GM18499 (cell line): ENCODE results near the gene KIFAP3.
"Not testable (repeated sequence)": the region's sequence is repeated elsewhere in the genome, so short reads cannot be mapped to it uniquely, and the experiment has no call there.

Experiments
- ATAC-seq: cut with Tn5 transposase; IDR thresholded peaks from one replicate; pipeline ENCODE4 v1.9.1; 2021; ENCODE audit warnings: moderate number of reproducible peaks; ENCODE audit not compliant: insufficient read depth, unreplicated experiment

KIFAP3 gene

DNA sequence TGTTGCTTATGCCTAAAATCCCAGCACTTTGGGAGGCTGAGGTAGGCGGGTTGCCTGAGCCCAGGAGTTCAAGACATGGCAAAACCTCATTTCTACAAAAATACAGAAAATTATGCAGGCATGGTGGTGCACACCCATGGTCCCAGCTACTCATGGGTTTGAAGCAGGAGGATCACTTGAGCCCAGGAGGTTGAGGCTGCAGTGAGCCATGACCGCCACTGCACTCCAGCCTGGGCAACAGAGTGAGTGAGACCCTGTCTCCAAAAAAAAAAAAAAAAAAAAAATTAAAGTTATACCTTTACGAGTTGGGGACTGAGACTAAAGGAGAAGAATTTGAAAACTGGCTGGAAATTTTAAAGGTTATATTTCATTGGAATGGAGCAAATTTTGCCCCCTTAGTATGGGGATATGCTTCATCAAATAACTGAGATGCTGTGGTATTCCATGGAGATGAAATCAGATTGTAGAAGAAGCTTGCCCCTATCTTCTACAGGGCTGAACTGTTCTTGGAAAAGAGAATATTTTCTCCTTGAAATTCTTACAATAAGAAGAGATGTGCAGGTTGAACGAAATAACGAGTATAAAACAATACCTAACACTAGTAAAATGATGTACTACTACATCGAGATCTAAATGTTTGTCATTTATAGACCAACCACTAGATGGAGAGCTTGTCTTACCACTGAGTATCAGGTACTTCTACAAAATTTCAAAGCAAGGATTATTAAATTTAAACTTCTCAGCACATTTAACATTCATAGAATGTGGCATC lies 145.9 kb downstream of the KIFAP3 start:
- ATAC-seq = no peak

DNA sequence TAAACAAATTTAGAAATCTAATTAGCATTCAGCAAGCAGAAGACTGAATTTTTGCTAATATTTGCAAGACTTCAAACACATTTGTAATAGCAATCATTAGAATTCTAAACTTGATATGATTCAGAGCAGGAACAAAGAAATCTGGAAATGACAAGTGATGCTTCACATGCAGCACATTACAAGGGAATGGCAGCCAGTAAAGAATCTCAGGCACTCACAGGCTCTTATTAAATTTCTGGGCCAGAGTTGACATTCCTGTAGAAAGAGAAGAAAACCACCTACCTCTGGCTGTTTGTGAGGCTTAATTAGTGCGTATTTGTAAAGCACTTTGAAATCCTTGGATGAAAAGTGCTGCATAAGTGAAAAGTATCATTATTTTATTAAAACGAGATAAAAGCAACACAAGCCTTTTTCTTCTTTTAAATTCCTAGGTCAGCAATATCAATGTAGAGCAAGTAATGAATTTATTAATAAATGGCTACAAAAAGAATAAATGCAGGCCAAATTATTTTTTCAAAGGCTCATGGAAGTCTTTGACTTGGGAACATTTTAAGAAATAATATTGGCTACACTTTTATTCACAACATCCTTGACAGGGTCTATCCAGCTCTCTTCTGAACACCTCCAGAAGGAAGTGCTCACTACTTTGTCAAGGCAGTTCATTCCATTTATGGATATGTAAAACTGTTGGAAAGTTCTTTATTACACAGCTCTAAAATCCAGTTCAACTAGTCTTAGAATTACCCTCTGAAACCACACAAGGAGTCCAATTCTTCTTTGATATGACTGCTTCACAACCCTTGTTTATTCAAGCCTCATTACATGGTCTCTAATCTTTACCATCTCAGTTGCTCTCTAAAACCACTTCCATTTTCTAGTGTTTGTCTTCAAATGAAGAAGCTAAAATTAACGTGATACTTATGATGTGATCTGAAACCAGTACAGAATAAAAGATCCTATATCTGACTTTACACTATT lies 148.7 kb downstream of the KIFAP3 start:
- ATAC-seq = no peak

DNA sequence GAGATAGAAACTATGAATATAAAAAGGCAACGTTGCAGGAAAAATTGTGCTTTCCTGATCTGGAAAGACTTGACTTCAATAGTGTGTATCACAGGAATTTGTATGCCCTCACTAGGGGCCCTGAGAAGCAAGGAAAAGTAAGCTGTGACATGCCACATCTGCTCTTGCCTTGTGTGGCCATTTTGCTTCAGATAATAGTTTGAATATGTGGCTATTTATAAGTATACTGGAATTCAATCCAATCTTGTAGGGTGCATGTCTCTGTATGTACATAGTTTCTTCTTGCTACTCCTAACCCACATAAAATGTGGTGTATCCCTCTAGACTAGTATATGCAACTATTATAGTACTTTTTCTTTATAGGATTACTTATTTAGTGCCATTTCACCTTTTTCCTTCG lies 149.7 kb downstream of the KIFAP3 start:
- no peak for ATAC-seq

DNA sequence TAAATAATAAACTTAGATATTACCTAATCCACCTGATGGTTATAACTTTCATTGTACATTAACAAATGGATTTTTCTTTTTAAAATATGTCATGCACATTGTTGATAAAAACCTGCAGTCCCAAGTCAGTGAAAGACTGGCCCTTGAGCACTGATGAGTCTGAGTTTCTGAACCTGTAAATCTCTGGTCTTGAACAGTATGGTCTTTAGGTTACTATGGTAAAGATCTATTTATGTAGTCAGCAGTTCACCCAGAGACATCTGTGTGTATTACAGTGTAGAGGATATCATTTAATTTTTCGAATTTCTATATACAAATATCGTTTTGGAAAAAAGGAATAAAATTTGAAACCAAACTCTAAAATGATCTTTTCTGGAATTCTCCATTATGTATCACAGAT lies 150.4 kb downstream of the KIFAP3 start:
- ATAC-seq = no peak

DNA sequence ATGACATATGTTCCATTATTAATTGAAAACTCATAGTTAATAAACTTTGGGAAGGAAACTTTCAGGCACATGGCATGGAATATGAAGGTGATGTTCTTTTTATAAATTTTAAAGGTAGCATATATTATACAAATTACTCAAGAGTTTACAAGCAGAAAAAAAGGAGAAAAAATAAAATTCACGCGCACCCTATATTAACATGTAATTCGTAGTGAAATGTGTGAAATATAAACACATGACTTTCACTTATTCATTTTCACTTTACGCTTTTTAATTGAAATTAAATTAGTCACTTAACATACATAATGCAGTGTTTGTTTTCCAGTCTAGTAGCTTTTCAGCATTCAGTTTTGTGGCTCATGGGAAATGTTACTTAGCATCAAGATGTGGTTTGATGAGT lies 153.4 kb downstream of the KIFAP3 start:
- ATAC-seq = no peak

DNA sequence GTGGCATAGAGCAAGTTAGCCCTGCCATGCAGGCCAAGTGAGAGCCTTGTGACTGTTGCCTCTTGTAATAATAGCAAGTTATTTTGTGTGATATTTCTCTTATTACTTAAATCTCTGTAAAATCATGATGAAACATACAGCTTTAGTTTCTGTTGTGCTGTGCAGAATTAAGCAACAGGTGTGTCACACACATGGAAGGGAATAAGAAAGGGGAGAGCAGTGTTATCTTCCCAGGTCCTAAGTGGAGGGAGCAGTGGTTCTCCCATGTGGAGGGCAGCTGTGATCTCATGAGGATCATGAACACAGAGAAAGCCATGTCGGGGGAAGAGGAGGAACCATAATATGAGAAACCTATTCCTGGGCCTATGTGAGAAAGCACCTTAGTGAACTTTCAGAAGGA lies 155.6 kb downstream of the KIFAP3 start:
- no peak for ATAC-seq

DNA sequence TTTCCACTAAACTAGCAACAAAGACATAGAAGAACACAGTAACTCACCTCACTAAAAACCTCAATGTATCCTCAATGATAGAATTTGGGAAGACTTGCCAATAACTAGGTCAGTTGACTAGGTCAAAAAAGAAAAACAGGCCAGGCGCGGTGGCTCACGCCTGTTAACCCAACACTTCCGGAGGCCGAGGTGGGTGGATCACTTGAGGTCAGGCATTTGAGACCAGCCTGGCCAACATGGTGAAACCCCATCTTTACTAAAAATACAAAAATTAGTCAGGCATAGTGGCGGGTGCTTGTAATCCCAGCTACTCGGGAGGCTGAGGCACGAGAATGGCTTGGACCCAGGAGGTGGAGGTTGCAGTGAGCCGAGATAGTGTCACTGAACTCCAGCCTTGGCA lies 156.3 kb downstream of the KIFAP3 start:
- ATAC-seq = not testable (repeated sequence)

DNA sequence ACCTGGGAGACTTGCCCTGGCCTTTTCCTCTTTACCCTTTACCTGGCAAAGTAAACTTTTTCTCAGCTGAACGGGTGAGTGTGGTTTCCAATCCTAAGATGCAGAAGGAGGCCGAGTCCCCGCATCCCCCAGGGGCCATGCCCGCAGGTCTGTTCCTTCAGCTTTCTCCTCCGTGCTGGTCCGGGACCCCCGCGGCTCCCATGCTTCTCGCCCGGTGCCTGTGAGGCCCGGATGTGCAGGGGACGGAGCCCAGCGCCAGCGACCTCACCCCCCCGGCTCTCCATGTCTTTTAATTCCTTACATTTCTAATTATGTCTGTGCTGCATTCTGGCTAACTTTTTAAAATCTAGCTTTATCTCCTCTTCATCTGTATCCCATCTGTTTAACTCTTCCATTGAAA lies 159.3 kb downstream of the KIFAP3 start:
- no peak for ATAC-seq

DNA sequence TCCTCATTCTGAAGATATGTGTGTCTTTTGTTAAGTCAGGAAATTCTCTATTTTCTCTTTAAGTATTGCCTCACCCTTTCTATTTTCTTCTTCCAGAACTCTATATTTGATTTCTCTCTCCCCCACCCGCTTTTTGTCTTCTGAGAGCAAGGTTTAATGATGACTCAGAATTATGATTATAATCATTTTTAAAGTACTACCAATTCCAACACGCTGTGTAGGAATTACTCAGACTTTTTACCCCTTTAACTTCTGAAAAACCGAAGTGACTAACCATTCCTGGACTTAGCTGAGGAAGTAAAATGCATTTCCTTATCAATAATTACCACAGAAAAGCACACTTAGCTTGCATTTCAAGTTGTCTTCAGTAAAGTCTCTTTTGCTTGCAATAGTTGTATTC lies 160.0 kb downstream of the KIFAP3 start:
- ATAC-seq = no peak

DNA sequence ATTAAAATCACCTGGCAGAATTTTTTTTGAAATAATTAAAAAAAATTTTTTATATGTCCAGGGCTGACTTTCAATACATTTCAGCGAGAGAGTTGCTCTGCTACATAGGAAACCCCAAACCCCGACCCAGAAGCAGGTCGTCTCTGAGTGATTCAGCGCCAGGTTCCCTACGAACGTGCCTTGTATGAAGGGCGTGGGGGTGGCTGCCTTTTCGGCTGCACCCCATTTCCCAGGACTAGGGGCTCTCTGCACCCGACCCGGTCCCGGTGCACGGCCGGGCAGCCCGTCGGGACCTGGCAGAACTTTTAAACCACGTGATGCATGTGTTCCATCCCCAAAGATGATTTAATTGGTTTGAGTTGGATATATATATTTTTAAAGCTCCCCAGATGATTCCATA lies 165.0 kb downstream of the KIFAP3 start:
- ATAC-seq = no peak

DNA sequence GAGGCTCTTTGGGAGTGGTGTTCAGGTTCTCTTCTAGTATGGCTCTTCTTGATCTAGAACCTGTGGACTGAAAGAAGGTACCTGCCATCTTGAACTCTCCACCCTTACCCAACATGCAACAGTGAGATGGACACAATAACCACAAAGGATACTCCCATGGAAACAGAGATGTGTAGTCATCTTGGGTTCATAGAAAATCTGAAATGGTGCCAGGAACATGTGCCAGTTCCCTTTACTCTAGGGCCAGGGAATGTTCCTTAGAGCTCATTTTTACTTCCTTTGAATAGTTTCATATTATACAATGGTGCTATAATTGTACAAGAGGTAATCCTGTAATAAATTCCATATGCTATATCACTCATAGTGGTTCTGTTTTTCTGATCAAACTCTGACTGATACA lies 167.6 kb downstream of the KIFAP3 start:
- no peak for ATAC-seq

DNA sequence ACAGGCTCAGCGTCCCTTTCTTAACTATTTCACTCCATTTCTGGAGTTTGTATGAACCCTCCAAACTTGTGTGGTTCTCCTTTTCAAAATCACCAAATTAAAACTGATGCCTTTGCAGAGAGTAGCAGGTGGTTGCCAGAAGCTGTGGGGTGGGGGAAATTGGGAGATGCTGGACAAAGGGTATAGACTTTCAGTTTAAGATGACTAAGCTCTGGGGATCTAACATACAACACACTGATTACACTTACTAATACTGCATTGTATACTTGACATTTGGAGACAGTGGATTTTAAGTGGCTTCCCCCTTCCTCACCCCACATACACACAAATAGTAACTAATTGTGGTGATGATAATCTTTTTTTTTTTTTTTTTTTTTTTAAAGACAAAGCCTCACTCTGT lies 169.7 kb downstream of the KIFAP3 start:
- ATAC-seq = no peak

DNA sequence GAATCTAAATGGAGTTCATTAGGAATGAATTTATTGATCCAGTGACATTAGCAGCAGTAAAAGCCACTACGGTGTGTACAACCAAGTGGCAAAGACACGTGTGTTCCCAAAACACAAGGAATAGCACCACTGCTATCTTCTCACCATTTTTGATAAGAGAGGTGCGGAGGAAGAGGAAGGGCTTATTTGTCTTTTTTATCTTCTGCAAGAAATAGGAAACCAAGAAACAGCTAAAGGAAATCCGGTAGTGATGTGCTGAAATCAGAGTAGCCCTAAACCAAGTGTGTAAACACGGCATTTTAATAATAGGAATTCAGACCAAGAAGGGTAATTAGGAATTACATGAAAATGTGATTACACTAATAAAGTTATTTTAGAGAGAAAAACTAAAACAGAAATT lies 171.7 kb downstream of the KIFAP3 start:
- ATAC-seq = no peak

DNA sequence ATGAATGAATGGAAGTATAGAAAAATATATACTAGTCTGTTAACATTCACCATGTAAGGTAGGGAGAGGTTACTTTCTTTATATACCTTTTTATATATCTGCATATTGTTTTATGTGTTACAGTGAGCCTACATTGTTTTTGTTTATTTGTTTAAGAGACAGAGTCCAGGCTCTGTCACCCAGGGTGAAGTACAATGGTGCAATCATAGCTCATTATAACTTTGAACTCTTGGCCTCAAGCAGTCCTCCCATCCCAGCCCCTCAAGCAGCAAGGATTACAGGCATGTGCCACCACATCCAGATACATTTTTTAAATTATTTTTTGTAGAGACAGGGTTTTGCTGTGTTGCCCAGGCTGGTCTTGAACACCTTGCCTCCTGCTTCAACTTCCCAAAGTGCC lies 173.4 kb downstream of the KIFAP3 start:
- ATAC-seq = no peak

DNA sequence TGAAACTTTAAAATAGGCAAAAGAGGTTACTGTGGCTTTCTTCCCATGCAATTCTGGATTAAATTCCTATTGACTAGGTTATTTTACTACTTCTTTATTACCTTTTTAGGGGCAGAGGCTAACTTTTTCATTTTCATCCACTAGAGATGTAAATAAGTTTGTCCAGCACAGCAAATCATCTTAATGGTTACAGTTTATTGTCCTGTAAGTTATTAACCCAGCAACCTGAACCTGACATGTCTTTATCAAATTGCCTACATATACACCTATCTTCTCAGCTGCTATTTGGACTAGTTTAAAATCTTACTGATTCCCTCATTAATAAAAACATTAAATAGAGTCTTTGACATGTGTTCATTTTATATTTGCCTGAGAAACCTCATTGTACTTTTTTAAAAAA lies 173.9 kb downstream of the KIFAP3 start:
- ATAC-seq = no peak

DNA sequence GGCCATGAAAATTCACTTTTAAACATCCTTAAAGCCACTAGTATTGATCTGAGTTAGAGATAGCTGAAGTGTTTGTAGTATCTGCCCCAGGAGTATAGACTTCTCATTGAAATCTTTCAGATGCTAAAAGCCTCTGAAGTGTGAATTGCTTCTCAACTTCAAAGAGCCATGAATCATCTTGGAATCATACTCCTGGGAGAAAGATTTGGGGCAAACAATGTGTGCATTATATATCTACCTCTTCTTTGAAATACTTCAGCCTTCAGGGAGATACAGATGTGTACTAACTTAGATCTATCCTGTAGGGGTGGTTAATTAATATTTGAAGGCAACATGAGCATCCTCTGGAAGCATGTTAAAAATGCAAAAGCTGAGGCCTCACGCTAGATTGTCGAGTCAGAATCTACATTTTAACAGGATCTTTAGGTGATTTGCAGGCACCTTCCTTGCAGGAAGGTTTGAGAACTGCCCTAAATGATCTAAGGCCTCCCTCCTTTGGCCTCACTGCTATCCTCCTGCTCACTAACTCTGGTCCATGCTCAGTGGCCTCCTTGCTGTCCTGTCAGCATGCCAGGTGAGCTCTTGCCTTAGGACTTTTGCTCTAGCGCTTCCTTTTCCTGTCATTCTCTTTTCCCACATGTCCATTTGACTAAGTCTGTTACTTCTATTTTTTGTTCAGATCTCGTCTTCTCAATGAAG lies 174.8 kb downstream of the KIFAP3 start:
- ATAC-seq = no peak

DNA sequence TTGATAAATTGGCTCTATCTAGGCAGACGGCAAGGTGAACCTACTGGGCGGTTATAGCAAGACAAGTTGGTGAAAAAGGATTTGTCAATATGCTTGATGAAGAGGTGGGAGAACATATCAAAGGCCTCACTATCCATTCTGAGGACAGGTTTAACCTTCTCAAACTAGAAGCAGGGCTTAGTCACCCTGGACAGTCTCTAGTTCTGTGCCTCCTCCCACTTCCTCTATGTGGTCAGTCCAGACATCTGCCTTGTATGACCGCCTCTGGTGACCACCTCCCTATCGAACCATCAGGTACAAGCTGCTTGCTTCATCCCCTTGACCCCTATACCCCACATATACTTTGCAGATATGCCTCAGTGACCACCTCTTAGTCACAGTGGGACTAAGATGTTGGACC lies 178.5 kb downstream of the KIFAP3 start:
- ATAC-seq = no peak

DNA sequence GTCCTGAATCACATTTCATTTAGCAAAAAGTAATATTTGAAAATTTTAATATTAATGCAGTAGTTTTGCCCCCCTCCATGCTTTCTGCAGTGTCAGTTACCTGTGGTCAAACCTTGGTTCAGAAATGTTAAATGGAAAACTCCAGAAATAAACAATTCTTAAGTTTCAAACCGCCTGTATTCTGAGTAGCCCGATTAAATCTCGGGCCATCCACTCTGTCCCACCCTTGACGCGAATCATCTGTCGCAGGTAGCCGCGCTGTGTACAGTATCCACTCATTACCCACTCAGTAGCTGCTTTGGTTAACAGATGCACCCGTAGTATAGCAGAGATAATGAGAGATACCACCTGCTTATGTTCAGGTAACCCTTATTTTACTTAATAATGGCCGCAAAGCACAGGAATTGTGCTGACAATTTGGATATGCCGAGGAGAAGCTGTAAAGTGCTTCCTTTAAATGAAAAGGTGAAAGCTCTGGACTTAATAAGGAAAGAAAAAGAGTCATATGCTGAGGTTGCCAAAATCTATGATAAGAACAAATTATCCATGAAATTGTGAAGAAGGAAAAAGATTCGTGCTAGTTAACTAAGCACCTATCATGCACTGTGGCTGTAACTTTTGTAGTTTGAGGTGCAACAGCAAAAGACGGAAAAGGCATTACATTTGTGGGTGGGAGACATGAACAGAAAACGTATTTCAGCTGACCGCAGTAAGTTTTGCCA lies 179.9 kb downstream of the KIFAP3 start:
- ATAC-seq = no peak

DNA sequence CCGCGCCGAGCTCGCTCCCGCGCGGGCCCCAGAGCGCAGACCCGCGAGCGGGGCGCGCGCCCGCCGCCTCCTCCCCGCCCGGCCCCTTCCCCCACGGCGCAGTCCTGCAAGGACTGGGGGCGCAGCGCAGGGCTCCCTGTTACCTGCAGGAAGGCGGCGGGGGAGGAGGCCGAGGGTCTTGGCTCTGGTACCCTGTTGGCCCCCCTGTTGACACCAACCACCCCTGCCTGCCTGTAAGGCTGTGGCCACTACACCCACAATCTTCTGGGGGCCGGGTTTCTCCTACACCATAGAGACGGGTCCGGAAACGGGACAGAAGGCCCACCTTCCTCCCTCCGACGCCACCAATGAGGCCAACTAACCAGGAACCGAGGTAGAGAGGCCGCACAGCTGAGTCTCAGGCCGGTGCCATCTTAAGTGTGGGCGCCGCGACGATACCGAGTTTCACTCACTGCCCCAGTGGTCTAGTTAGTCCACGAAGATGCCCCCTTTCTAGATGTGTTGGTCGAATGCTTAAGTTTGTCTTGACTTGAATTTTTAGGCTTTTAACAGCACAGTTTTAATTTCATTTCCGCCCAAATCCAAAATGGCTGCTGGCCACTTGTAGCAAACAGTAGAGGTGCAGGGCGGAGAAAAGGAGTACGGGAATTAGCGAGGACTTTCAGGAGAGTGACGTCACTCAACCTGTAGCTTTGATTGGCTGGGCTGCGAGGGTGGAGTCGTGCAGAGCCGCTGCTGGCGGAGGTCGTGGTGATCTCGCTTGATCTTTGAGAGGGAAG lies 180.7 kb downstream of the KIFAP3 start, which contains the start of gene SCYL3:
Gene SCYL3, minus strand, starts transcription at position 252 of the 779 bp plus-strand sequence. CDS start 5,056 bp downstream, outside the sequence.
- peak; percentile 69 for ATAC-seq
